BJ (cell line): Measurements from ENCODE around the gene ZNF486. TPM values are rescaled to one million over a fixed set of nuclear protein-coding genes. Genes with fewer than 3 reads are reported as not detected.
A peak's percentile ranks its signal among the peaks of the same experiment; 100 is the strongest.
"Not testable (repeated sequence)": the region's sequence is repeated elsewhere in the genome, so short reads cannot be mapped to it uniquely, and the experiment has no call there.

Experiments used
- CTCF ChIA-PET: fragments of 350-600 bp; formaldehyde crosslinking; extraction: SDS; loops from one replicate; lab custom pipeline; 2021; ENCODE audit warnings: antibody characterized with exemption, inconsistent platforms; lab: Yijun Ruan, JAX
- POLR2A ChIA-PET: fragments of 300-600 bp; sonication (Branson Sonifier 250); formaldehyde crosslinking; extraction: SDS; loops from one replicate; lab custom pipeline; 2021; ENCODE audit warnings: antibody characterized with exemption; lab: Charles Lee
- DNase-seq: peaks from one replicate; pipeline ENCODE4 v3.0.0-alpha.2; 2011; ENCODE audit warnings: low read depth
- H3K27me3 ChIP-seq: 2 replicates; pipeline ENCODE4 v1.6.0; 2011; ENCODE audit warnings: low read length; ENCODE audit not compliant: control insufficient read depth, insufficient read depth
- H3K36me3 ChIP-seq: 2 replicates; pipeline ENCODE4 v1.5.1; 2011; ENCODE audit warnings: low read length; ENCODE audit not compliant: control insufficient read depth, insufficient read depth
- H3K4me3 ChIP-seq: 2 replicates; pipeline ENCODE4 v1.5.1; 2011; ENCODE audit warnings: low read depth, mild to moderate bottlenecking, control low read depth, low read length
- CTCF ChIP-seq: IDR thresholded peaks from 2 replicates; pipeline ENCODE4 v1.5.1; 2011; ENCODE audit warnings: low read depth, mild to moderate bottlenecking, control low read depth, inconsistent platforms, low read length, moderate library complexity; ENCODE audit not compliant: insufficient read depth
- polyA plus RNA-seq: library from polyadenylated mRNA; depleted of rRNA; stranded (reverse); fragments of >200 nt; gene quantifications from 2 replicates; pipeline ENCODE4 v1.2.3, GENCODE V29; 2011

Gene ZNF486
- polyA plus RNA-seq, 1 experiment: 3.1 TPM

GRCh38 chr19:20237773-20238623 lies 71.0 kb downstream of the ZNF486 start:
- DNase-seq: peak; percentile 37
- no peaks in the 10 kb centered on the region for H3K27me3 ChIP-seq
- ChIA-PET CTCF (interaction anchor here (1.0 kb wide), 1 partner anchor 71 kb away, joined by 3 read pairs; the partner anchor contains the start of gene ZNF486), POLR2A (interaction anchor here (0.5 kb wide), 1 partner anchor 30 kb away, joined by 4 read pairs; no protein-coding TSS in a partner anchor)
- H3K4me3 ChIP-seq: peak overlapping the region; percentile 57
- H3K36me3 ChIP-seq: no peaks in the 10 kb centered on the region
- peak; percentile 24; the same call in 1 of the 2 replicates for TF ChIP-seq CTCF

GRCh38 chr19:20243629-20244028 lies 76.6 kb downstream of the ZNF486 start:
- no peaks in the 10 kb centered on the region for H3K27me3 ChIP-seq
- no peak for DNase-seq
- TF ChIP-seq CTCF: no peak
- no peaks in the 10 kb centered on the region for H3K36me3 ChIP-seq
- POLR2A ChIA-PET: no interaction called here
- CTCF ChIA-PET: no interaction called here
- H3K4me3 ChIP-seq: no peak overlapping the region

- ChIA-PET CTCF (no interaction called here), POLR2A (no interaction called here)
- no peak for DNase-seq
- Histone ChIP-seq H3K36me3 (no peaks in the 10 kb centered on the region), H3K27me3 (no peaks in the 10 kb centered on the region), H3K4me3 (no peak overlapping the region)
- TF ChIP-seq CTCF: no peak
These were observed 77.3 kb downstream of the ZNF486 start for GRCh38 chr19:20244356-20244755.

GRCh38 chr19:20245309-20245708 lies 78.3 kb downstream of the ZNF486 start:
- no peak for TF ChIP-seq CTCF
- Histone ChIP-seq H3K4me3 (no peak overlapping the region), H3K27me3 (no peaks in the 10 kb centered on the region), H3K36me3 (no peaks in the 10 kb centered on the region)
- ChIA-PET CTCF (no interaction called here), POLR2A (no interaction called here)
- no peak for DNase-seq

GRCh38 chr19:20247016-20247683 lies 80.1 kb downstream of the ZNF486 start:
- no peak overlapping the region for H3K4me3 ChIP-seq
- TF ChIP-seq CTCF: peak; percentile 29; the same call in 1 of the 2 replicates
- H3K27me3 ChIP-seq: no peaks in the 10 kb centered on the region
- CTCF ChIA-PET: no interaction called here
- POLR2A ChIA-PET: no interaction called here
- H3K36me3 ChIP-seq: no peaks in the 10 kb centered on the region
- DNase-seq: no peak

GRCh38 chr19:20248258-20248657 lies 81.2 kb downstream of the ZNF486 start:
- POLR2A ChIA-PET, H3K27me3 ChIP-seq, DNase-seq, H3K36me3 ChIP-seq, CTCF ChIA-PET, H3K4me3 ChIP-seq: not testable (repeated sequence)
